ENCODE results near the gene ITGB7.

Gene ITGB7

GRCh38 chr12:53160000-53160399 is 47.1 kb downstream of the ITGB7 start:
- Histone ChIP-seq H3K4me1 (ENCODE audit: control insufficient read depth, insufficient read depth, low read length) (no peaks in the 10 kb centered on the region), H3K9me3 (ENCODE audit: control insufficient read depth, low read length) (no peaks in the 10 kb centered on the region), H3K4me3 (ENCODE audit: low read length) (no peak overlapping the region), H3K9ac (ENCODE audit: low read length) (no peak overlapping the region), H3K27me3 (ENCODE audit: control insufficient read depth, insufficient read depth, low read length) (no peaks in the 10 kb centered on the region), H3K36me3 (ENCODE audit: control insufficient read depth, insufficient read depth, low read length) (no peaks in the 10 kb centered on the region)

GRCh38 chr12:53159195-53159839 is 47.7 kb downstream of the ITGB7 start:
- Histone ChIP-seq H3K4me1 (ENCODE audit: control insufficient read depth, insufficient read depth, low read length) (no peaks in the 10 kb centered on the region), H3K27me3 (ENCODE audit: control insufficient read depth, insufficient read depth, low read length) (no peaks in the 10 kb centered on the region), H3K9ac (ENCODE audit: low read length) (no peak overlapping the region), H3K9me3 (ENCODE audit: control insufficient read depth, low read length) (no peaks in the 10 kb centered on the region), H3K4me3 (ENCODE audit: low read length) (no peak overlapping the region), H3K36me3 (ENCODE audit: control insufficient read depth, insufficient read depth, low read length) (no peaks in the 10 kb centered on the region)

- no peaks in the 10 kb centered on the region for H3K4me1 ChIP-seq (ENCODE audit: control insufficient read depth, insufficient read depth, low read length)
These were observed 54.7 kb downstream of the ITGB7 start for GRCh38 chr12:53152390-53152789.

GRCh38 chr12:53151039-53151438 is 56.0 kb downstream of the ITGB7 start:
- H3K9me3 ChIP-seq (ENCODE audit: control insufficient read depth, low read length): no peaks in the 10 kb centered on the region
- no peak overlapping the region for H3K4me3 ChIP-seq (ENCODE audit: low read length)
- no peaks in the 10 kb centered on the region for H3K36me3 ChIP-seq (ENCODE audit: control insufficient read depth, insufficient read depth, low read length)
- no peaks in the 10 kb centered on the region for H3K4me1 ChIP-seq (ENCODE audit: control insufficient read depth, insufficient read depth, low read length)
- no peaks in the 10 kb centered on the region for H3K27me3 ChIP-seq (ENCODE audit: control insufficient read depth, insufficient read depth, low read length)
- no peak overlapping the region for H3K9ac ChIP-seq (ENCODE audit: low read length)

More at GRCh38 chr12:53152390-53152789, 54.7 kb downstream of the ITGB7 start:
- Histone ChIP-seq H3K9me3 (ENCODE audit: control insufficient read depth, low read length) (no peaks in the 10 kb centered on the region), H3K9ac (ENCODE audit: low read length) (no peak overlapping the region), H3K4me3 (ENCODE audit: low read length) (no peak overlapping the region), H3K36me3 (ENCODE audit: control insufficient read depth, insufficient read depth, low read length) (no peaks in the 10 kb centered on the region), H3K27me3 (ENCODE audit: control insufficient read depth, insufficient read depth, low read length) (no peaks in the 10 kb centered on the region)

- no peaks in the 10 kb centered on the region for H3K4me1 ChIP-seq (ENCODE audit: control insufficient read depth, insufficient read depth, low read length)
- H3K4me3 ChIP-seq (ENCODE audit: low read length): no peak overlapping the region
- no peak overlapping the region for H3K9ac ChIP-seq (ENCODE audit: low read length)
- H3K27me3 ChIP-seq (ENCODE audit: control insufficient read depth, insufficient read depth, low read length): no peaks in the 10 kb centered on the region
- H3K9me3 ChIP-seq (ENCODE audit: control insufficient read depth, low read length): no peaks in the 10 kb centered on the region
- no peaks in the 10 kb centered on the region for H3K36me3 ChIP-seq (ENCODE audit: control insufficient read depth, insufficient read depth, low read length)
These were observed 59.4 kb downstream of the ITGB7 start for GRCh38 chr12:53147653-53148052.

GRCh38 chr12:53147181-53147580 is 59.9 kb downstream of the ITGB7 start:
- Histone ChIP-seq H3K36me3 (ENCODE audit: control insufficient read depth, insufficient read depth, low read length) (no peaks in the 10 kb centered on the region), H3K9me3 (ENCODE audit: control insufficient read depth, low read length) (no peaks in the 10 kb centered on the region), H3K9ac (ENCODE audit: low read length) (no peak overlapping the region), H3K4me1 (ENCODE audit: control insufficient read depth, insufficient read depth, low read length) (no peaks in the 10 kb centered on the region), H3K27me3 (ENCODE audit: control insufficient read depth, insufficient read depth, low read length) (no peaks in the 10 kb centered on the region), H3K4me3 (ENCODE audit: low read length) (no peak overlapping the region)

GRCh38 chr12:53145383-53146260 is 61.4 kb downstream of the ITGB7 start:
- Histone ChIP-seq H3K36me3 (ENCODE audit: control insufficient read depth, insufficient read depth, low read length) (no peaks in the 10 kb centered on the region), H3K4me3 (ENCODE audit: low read length) (no peak overlapping the region), H3K27me3 (ENCODE audit: control insufficient read depth, insufficient read depth, low read length) (no peaks in the 10 kb centered on the region), H3K9ac (ENCODE audit: low read length) (no peak overlapping the region), H3K4me1 (ENCODE audit: control insufficient read depth, insufficient read depth, low read length) (no peaks in the 10 kb centered on the region), H3K9me3 (ENCODE audit: control insufficient read depth, low read length) (no peaks in the 10 kb centered on the region)

GRCh38 chr12:53143355-53143754 is 63.7 kb downstream of the ITGB7 start:
- no peaks in the 10 kb centered on the region for H3K36me3 ChIP-seq (ENCODE audit: control insufficient read depth, insufficient read depth, low read length)
- H3K9me3 ChIP-seq (ENCODE audit: control insufficient read depth, low read length): no peaks in the 10 kb centered on the region
- H3K4me1 ChIP-seq (ENCODE audit: control insufficient read depth, insufficient read depth, low read length): no peaks in the 10 kb centered on the region
- no peak overlapping the region for H3K9ac ChIP-seq (ENCODE audit: low read length)
- H3K27me3 ChIP-seq (ENCODE audit: control insufficient read depth, insufficient read depth, low read length): no peaks in the 10 kb centered on the region
- no peak overlapping the region for H3K4me3 ChIP-seq (ENCODE audit: low read length)

All from mucosa of stomach (tissue), 1 donor.